ENCODE results near the gene KAT5.

DNA sequence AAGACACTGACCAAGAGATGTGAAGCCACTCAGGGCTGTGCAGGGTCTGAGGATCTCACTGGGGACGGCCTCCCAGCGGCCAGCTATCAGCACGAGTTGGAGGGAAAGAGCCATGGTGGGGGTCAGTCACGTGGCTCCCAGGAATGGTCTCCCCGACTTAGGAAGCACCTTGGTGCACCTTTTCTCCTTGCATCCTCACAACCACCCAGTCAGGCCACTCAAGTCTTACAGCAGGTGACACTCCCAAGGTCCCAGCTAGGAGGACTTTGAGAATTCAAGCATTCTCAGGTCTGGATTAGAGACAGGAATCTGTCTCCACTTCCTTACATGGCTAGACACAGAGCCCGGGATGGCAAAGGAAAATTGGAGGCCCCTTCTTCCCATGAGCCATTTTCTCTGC, 5.9 kb downstream of the KAT5 start:
- TF ChIP-seq, protein P1, sequence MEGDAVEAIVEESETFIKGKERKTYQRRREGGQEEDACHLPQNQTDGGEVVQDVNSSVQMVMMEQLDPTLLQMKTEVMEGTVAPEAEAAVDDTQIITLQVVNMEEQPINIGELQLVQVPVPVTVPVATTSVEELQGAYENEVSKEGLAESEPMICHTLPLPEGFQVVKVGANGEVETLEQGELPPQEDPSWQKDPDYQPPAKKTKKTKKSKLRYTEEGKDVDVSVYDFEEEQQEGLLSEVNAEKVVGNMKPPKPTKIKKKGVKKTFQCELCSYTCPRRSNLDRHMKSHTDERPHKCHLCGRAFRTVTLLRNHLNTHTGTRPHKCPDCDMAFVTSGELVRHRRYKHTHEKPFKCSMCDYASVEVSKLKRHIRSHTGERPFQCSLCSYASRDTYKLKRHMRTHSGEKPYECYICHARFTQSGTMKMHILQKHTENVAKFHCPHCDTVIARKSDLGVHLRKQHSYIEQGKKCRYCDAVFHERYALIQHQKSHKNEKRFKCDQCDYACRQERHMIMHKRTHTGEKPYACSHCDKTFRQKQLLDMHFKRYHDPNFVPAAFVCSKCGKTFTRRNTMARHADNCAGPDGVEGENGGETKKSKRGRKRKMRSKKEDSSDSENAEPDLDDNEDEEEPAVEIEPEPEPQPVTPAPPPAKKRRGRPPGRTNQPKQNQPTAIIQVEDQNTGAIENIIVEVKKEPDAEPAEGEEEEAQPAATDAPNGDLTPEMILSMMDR (IDR thresholded peaks at IDR 0.05; ENCODE audit: insufficient read depth, low read length): no peak
- TF ChIP-seq, protein P2, sequence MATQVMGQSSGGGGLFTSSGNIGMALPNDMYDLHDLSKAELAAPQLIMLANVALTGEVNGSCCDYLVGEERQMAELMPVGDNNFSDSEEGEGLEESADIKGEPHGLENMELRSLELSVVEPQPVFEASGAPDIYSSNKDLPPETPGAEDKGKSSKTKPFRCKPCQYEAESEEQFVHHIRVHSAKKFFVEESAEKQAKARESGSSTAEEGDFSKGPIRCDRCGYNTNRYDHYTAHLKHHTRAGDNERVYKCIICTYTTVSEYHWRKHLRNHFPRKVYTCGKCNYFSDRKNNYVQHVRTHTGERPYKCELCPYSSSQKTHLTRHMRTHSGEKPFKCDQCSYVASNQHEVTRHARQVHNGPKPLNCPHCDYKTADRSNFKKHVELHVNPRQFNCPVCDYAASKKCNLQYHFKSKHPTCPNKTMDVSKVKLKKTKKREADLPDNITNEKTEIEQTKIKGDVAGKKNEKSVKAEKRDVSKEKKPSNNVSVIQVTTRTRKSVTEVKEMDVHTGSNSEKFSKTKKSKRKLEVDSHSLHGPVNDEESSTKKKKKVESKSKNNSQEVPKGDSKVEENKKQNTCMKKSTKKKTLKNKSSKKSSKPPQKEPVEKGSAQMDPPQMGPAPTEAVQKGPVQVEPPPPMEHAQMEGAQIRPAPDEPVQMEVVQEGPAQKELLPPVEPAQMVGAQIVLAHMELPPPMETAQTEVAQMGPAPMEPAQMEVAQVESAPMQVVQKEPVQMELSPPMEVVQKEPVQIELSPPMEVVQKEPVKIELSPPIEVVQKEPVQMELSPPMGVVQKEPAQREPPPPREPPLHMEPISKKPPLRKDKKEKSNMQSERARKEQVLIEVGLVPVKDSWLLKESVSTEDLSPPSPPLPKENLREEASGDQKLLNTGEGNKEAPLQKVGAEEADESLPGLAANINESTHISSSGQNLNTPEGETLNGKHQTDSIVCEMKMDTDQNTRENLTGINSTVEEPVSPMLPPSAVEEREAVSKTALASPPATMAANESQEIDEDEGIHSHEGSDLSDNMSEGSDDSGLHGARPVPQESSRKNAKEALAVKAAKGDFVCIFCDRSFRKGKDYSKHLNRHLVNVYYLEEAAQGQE (IDR thresholded peaks at IDR 0.05; ENCODE audit: insufficient replicate concordance, low read depth): no peak
- no peak for TF ChIP-seq SPI1 (IDR thresholded peaks at IDR 0.05; ENCODE audit: borderline replicate concordance, low read depth)
- TF ChIP-seq POLR2AphosphoS5 (IDR thresholded peaks at IDR 0.05; ENCODE audit: low read depth): no peak

Data from HL-60 (cell line).